ENCODE results near the gene PPP1R3G. TPM values are rescaled to one million over a fixed set of nuclear protein-coding genes. Genes with fewer than 3 reads are reported as not detected.
A peak's percentile ranks its signal among the peaks of the same experiment; 100 is the strongest.

PPP1R3G gene
- 1 to 10 TPM in 3 of 4 donors, under 1 TPM in 1; 0.26 to 6.0 (median 2.8) TPM for total RNA-seq

DNA sequence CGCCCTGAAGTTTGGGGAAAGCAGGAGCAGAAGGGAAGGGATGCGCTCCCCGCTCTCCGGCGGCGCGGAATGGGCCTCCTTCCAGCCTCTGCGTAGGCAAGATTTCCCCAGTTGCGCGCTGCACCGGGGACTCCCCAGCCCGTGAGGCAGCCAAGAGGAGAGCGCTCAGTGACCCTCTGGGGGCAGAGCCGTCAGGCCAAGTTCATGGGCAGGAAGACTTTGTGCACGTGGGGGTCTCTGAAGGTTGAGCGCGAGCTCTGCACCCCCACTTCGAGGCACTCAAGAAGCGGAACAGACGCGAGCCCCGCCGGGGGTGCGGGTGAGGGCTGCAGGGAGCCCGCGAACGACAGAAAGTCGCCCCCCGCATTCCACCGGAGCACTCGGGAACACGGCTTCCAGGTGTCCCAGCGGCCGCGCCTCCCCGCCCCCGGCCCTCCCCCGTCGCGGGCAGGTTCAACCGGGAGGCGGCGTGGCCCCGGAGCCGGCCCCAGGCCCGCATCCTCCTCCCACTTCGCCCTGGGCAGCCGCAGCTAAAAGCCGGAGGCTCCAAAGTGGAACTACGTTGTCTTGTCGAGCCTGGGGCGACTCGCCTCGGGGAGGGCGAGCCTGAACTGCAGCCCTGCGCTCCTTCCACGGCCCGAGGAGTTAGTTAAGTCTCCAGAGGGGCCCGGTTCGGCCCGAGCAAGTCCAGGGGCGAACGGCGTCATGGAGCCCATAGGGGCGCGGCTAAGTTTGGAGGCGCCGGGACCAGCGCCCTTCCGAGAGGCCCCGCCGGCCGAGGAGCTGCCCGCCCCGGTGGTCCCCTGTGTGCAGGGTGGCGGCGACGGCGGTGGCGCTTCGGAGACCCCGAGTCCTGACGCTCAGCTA, at the start of gene PPP1R3G:
Gene PPP1R3G, plus strand, starts transcription at position 561 of the 867 bp plus-strand sequence. Its CDS starts 145 bp downstream, at position 706.
- TF ChIP-seq, protein P1, sequence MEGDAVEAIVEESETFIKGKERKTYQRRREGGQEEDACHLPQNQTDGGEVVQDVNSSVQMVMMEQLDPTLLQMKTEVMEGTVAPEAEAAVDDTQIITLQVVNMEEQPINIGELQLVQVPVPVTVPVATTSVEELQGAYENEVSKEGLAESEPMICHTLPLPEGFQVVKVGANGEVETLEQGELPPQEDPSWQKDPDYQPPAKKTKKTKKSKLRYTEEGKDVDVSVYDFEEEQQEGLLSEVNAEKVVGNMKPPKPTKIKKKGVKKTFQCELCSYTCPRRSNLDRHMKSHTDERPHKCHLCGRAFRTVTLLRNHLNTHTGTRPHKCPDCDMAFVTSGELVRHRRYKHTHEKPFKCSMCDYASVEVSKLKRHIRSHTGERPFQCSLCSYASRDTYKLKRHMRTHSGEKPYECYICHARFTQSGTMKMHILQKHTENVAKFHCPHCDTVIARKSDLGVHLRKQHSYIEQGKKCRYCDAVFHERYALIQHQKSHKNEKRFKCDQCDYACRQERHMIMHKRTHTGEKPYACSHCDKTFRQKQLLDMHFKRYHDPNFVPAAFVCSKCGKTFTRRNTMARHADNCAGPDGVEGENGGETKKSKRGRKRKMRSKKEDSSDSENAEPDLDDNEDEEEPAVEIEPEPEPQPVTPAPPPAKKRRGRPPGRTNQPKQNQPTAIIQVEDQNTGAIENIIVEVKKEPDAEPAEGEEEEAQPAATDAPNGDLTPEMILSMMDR (IDR thresholded peaks at IDR 0.05) = no peak
- TF ChIP-seq POLR2A (IDR thresholded peaks at IDR 0.05) = no peak
- Histone ChIP-seq H3K27ac (peak within 1 kb of the TSS; percentile 75 to 88), H3K4me1 (peaks cover 0 to 3% of the 10 kb centered on the region in 2 donors), H3K9me3 (no peaks in the 10 kb centered on the region), H3K27me3 (no peaks in the 10 kb centered on the region), H3K4me3 (peak within 1 kb of the TSS; percentile 51 to 56), H3K36me3 (no peaks in the 10 kb centered on the region)
- intact Hi-C loops (cut with DNase I; ENCODE audit: low total_unique reads) = no loop called here
- peak; percentile 63 to 71 for DNase-seq

DNA sequence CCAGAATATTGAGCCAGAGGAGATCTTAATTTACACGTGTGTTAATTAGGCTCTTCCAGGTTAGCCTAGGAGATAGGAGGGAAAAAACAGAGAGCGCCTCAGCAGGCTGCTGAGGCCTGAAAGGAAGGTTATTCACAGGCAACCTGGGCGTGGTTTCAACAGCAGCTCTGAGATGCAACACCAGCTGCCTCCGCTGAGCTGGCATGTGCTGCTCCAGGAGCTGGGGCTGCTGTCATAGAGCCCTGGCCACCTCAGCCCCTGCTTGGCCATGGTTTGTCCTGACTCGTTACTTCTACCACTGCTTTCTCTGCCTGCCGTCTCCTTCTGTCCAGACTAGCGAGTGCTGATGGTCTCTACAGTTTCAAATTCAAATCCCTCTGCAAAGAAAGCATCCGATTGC, 48.9 kb upstream of the PPP1R3G start:
- TF ChIP-seq, protein P1 (IDR thresholded peaks at IDR 0.05) = no peak
- no peak for TF ChIP-seq POLR2A (IDR thresholded peaks at IDR 0.05)
- Histone ChIP-seq H3K4me3 (no peak overlapping the region), H3K27me3 (no peaks in the 10 kb centered on the region), H3K27ac (no peak overlapping the region), H3K9me3 (no peaks in the 10 kb centered on the region), H3K4me1 (no peaks in the 10 kb centered on the region), H3K36me3 (no peaks in the 10 kb centered on the region)
- intact Hi-C loops (cut with DNase I; ENCODE audit: low total_unique reads) = no loop called here
- DNase-seq = no peak

DNA sequence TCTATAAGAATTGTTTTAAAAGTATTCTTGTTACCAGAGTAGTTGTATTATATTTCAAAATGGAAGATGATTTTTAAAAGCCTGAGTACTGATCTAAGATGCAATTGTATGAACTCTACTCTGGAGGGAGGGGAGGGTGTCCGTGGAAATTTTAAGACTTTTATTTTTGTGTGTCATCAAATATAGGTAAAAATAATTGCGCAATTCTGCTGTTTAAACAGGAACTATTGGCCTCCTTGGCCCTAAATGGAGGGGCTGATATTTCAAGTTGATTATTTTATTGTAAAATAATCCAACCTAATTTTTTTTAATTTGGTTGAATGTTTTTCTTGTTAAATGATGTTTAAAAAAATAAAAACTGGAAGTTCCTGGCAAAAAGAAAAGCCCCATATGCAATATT, 43.2 kb upstream of the PPP1R3G start:
- no peaks in the 10 kb centered on the region for H3K4me1 ChIP-seq
- no peak overlapping the region for H3K4me3 ChIP-seq
- no peak overlapping the region for H3K27ac ChIP-seq
- H3K36me3 ChIP-seq = no peaks in the 10 kb centered on the region
- no peaks in the 10 kb centered on the region for H3K9me3 ChIP-seq
- no peak for TF ChIP-seq POLR2A (IDR thresholded peaks at IDR 0.05)
- TF ChIP-seq, protein P1 (IDR thresholded peaks at IDR 0.05) = no peak
- intact Hi-C loops (cut with DNase I; ENCODE audit: low total_unique reads) = no loop called here
- no peak for DNase-seq
- no peaks in the 10 kb centered on the region for H3K27me3 ChIP-seq

DNA sequence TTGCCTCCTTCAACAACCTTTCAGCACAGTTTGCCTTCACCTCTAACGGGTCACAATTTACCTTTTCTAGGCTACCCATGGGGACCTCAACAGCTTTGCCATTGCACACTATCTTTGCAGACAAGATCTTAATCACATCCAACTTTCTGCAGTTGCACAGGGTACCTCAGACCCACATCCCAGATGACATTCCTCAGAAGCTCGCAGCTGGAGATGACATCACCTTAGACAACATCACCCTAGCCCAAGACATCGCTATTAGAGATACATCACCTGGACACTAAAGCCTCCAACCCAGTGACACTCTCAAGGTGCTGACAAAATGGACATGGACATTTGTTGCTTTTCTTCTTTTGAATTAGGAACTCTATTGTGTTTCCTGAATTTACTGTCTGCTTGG, 42.7 kb upstream of the PPP1R3G start:
- H3K36me3 ChIP-seq = no peaks in the 10 kb centered on the region
- H3K27me3 ChIP-seq = no peaks in the 10 kb centered on the region
- H3K4me3 ChIP-seq = no peak overlapping the region
- no peaks in the 10 kb centered on the region for H3K9me3 ChIP-seq
- no peaks in the 10 kb centered on the region for H3K4me1 ChIP-seq
- H3K27ac ChIP-seq = no peak overlapping the region
- intact Hi-C loops (cut with DNase I; ENCODE audit: low total_unique reads) = no loop called here
- no peak for TF ChIP-seq POLR2A (IDR thresholded peaks at IDR 0.05)
- TF ChIP-seq, protein P1 (IDR thresholded peaks at IDR 0.05) = no peak
- DNase-seq = no peak

DNA sequence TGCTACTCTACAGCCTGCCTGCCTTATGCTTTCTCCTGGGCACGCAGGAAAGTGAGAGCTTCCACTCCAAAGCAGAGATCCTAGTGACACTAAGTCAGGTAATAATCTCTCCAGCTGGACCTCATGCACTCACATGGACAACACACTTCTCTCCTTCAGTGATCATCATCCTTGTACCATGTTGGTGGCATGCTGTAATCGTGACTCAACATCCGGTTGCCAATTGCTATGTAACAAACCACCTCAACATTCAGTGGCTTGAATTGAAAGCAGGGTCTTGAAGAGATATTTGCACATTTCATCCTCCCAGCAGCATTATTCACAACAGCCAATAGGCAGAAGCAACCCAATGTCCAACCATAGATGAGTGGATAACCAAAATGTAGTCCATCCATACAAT, 40.3 kb upstream of the PPP1R3G start:
- no peak for DNase-seq
- Histone ChIP-seq H3K4me3 (no peak overlapping the region), H3K27ac (no peak overlapping the region), H3K36me3 (no peaks in the 10 kb centered on the region), H3K27me3 (no peaks in the 10 kb centered on the region), H3K9me3 (no peaks in the 10 kb centered on the region), H3K4me1 (no peaks in the 10 kb centered on the region)
- intact Hi-C loops (cut with DNase I; ENCODE audit: low total_unique reads) = no loop called here
- TF ChIP-seq, protein P1 (IDR thresholded peaks at IDR 0.05) = no peak
- no peak for TF ChIP-seq POLR2A (IDR thresholded peaks at IDR 0.05)
